Activated T-helper 1 cell treated with Interleukin-2 at 50 U/mL for 16 hours (primary cell): ENCODE measurements around the gene RB1.
"Not testable (repeated sequence)": the region's sequence is repeated elsewhere in the genome, so short reads cannot be mapped to it uniquely, and the experiment has no call there.

Experiments used
- DNase-seq: peaks from one replicate; pipeline ENCODE4 v3.0.0-alpha.2; 2020; ENCODE audit warnings: low read depth

The RB1 gene

GRCh38 chr13:48451196-48451595 lies 147.6 kb downstream of the RB1 start:
- not testable (repeated sequence) for DNase-seq

GRCh38 chr13:48456546-48456945 lies 153.0 kb downstream of the RB1 start:
- no peak for DNase-seq

- DNase-seq: no peak
These were observed 154.2 kb downstream of the RB1 start for GRCh38 chr13:48457578-48458242.

- DNase-seq: no peak
These were observed 171.7 kb downstream of the RB1 start for GRCh38 chr13:48475230-48475629.

- DNase-seq: no peak
These were observed 172.7 kb downstream of the RB1 start for GRCh38 chr13:48476215-48476614.

- no peak for DNase-seq
These were observed 173.1 kb downstream of the RB1 start for GRCh38 chr13:48476686-48477085.

GRCh38 chr13:48477191-48477855 lies 173.8 kb downstream of the RB1 start:
- DNase-seq: no peak

GRCh38 chr13:48478391-48478790 lies 174.8 kb downstream of the RB1 start:
- DNase-seq: no peak

GRCh38 chr13:48483575-48483974 lies 180.0 kb downstream of the RB1 start:
- DNase-seq: no peak

GRCh38 chr13:48485432-48485831 lies 181.9 kb downstream of the RB1 start:
- no peak for DNase-seq

- no peak for DNase-seq
These were observed 182.8 kb downstream of the RB1 start for GRCh38 chr13:48486362-48486761.

- no peak for DNase-seq
These were observed 183.3 kb downstream of the RB1 start for GRCh38 chr13:48486836-48487235.

GRCh38 chr13:48487968-48488367 lies 184.4 kb downstream of the RB1 start:
- no peak for DNase-seq

- no peak for DNase-seq
These were observed 185.4 kb downstream of the RB1 start for GRCh38 chr13:48488995-48489394.

- DNase-seq: no peak
These were observed 186.1 kb downstream of the RB1 start for GRCh38 chr13:48489666-48490065.

GRCh38 chr13:48490241-48490640 lies 186.7 kb downstream of the RB1 start:
- no peak for DNase-seq

GRCh38 chr13:48491423-48492095 lies 188.0 kb downstream of the RB1 start:
- no peak for DNase-seq

GRCh38 chr13:48492096-48492440 lies 188.5 kb downstream of the RB1 start:
- DNase-seq: no peak

GRCh38 chr13:48492470-48493065 lies 189.0 kb downstream of the RB1 start:
- peak; percentile 54 for DNase-seq

GRCh38 chr13:48493066-48493765 lies 189.7 kb downstream of the RB1 start:
- DNase-seq: no peak

- DNase-seq: no peak
These were observed 190.3 kb downstream of the RB1 start for GRCh38 chr13:48493851-48494250.

- no peak for DNase-seq
These were observed 191.3 kb downstream of the RB1 start for GRCh38 chr13:48494874-48495273.
